A549 treated with GW870086 at 1 μM for 4 hours (cell line): ENCODE results near the gene YTHDF2. TPM values are rescaled to one million over a fixed set of nuclear protein-coding genes. Genes with fewer than 3 reads are reported as not detected.

Source experiments
- total RNA-seq: library from RNA; stranded (reverse); fragments of 200-300 nt; extraction: Qiagen RNA extraction; gene quantifications from 5 replicates; pipeline ENCODE4 v1.2.3, GENCODE V29; 2022; ENCODE audit warnings: low read depth

Gene YTHDF2
- 54.7 to 56.9 TPM (median 55.5 TPM) in 5 replicates for total RNA-seq

GRCh38 chr1:28736450-28737306 lies at the start of gene YTHDF2:
Gene YTHDF2 (plus strand): TSS chr1:28736940. CDS start chr1:28737121, 181 bp downstream.

GRCh38 chr1:28811766-28812668 lies 75.3 kb downstream of the YTHDF2 start, which contains the start of gene OPRD1:
Gene OPRD1 (plus strand): TSS chr1:28812170. CDS start chr1:28812384, 214 bp downstream.

Other genes starting within 250 kb of the YTHDF2 start
- 72.0 to 85.1 TPM (median 73.3 TPM) in 5 replicates for gene RCC1, start 230.9 kb upstream of the YTHDF2 start, total RNA-seq
- 17.9 to 28.0 TPM (median 25.8 TPM) in 5 replicates for gene TRNAU1AP, start 183.9 kb upstream of the YTHDF2 start, total RNA-seq
- 2.7 to 4.0 TPM (median 3.2 TPM) in 5 replicates for gene RAB42, start 144.7 kb upstream of the YTHDF2 start, total RNA-seq
- gene TAF12, start 93.9 kb upstream of the YTHDF2 start, total RNA-seq, result 11.4 to 14.7 TPM (median 13.1 TPM) in 5 replicates
- not detected in 5 replicates for gene RNU11, start 88.3 kb upstream of the YTHDF2 start, total RNA-seq
- 5.8 to 6.6 TPM (median 6.1 TPM) in 5 replicates for gene GMEB1, start 68.2 kb upstream of the YTHDF2 start, total RNA-seq
- 0.02 TPM in 3 of 5 replicates, not detected in the others for gene OPRD1, start 75.2 kb downstream of the YTHDF2 start, total RNA-seq
- 3.4 to 4.4 TPM (median 3.9 TPM) in 5 replicates for gene EPB41, start 177.6 kb downstream of the YTHDF2 start, total RNA-seq